BLaER1 treated with 17β-estradiol and CSF1 and Interleukin-3, amounts not matched to agents 10 nM and 100 nM (cell line): ENCODE results near the gene FARP1.

Experiments
- H3K27ac ChIP-seq, 11 experiments: shearing (Covaris generic); formaldehyde crosslinking; 2 replicates each; pipeline ENCODE4 v1.8.1; 2022
- H3K27me3 ChIP-seq, 11 experiments: shearing (Covaris generic); formaldehyde crosslinking; 2 replicates each; pipeline ENCODE4 v1.8.1; 2022
- H3K36me3 ChIP-seq, 11 experiments: shearing (Covaris generic); formaldehyde crosslinking; 2 replicates each; pipeline ENCODE4 v1.8.1; 2022
- H3K4me1 ChIP-seq, 10 experiments: shearing (Covaris generic); formaldehyde crosslinking; 2 replicates each; pipeline ENCODE4 v1.8.1; 2022
- H3K4me2 ChIP-seq, 11 experiments: shearing (Covaris generic); formaldehyde crosslinking; 2 replicates each; pipeline ENCODE4 v1.8.1; 2022
- H3K4me3 ChIP-seq, 10 experiments: shearing (Covaris generic); formaldehyde crosslinking; 2 replicates each; pipeline ENCODE4 v1.8.1; 2022
- H3K9ac ChIP-seq, 11 experiments: shearing (Covaris generic); formaldehyde crosslinking; 2 replicates each; pipeline ENCODE4 v1.8.1; 2022
- H3K9me3 ChIP-seq, 11 experiments: shearing (Covaris generic); formaldehyde crosslinking; replicated peaks in 1 of 11; 2 replicates each; pipeline ENCODE4 v1.8.1; 2022
- H4K20me1 ChIP-seq, 11 experiments: shearing (Covaris generic); formaldehyde crosslinking; 2 replicates each; pipeline ENCODE4 v1.8.1; 2022
- Cebpa-rat ChIP-seq, 11 experiments: shearing (Covaris generic); IDR thresholded peaks; 2 replicates each; pipeline ENCODE4 v1.8.1; 2022

Gene FARP1

GRCh38 chr13:98478189-98479129, 335.6 kb downstream of the FARP1 start:
- no peak overlapping the region for H3K9ac ChIP-seq
- H3K4me3 ChIP-seq = no peak overlapping the region
- H3K27me3 ChIP-seq = no peaks in the 10 kb centered on the region
- peaks cover 44 to 86% (median 66%) of the 10 kb centered on the region in 10 experiments for H3K4me1 ChIP-seq
- TF ChIP-seq Cebpa-rat (IDR thresholded peaks at IDR 0.05) = no peak
- peaks cover 82 to 100% (median 98%) of the 10 kb centered on the region in 11 experiments for H4K20me1 ChIP-seq
- peaks cover 3 to 16% (median 13%) of the 10 kb centered on the region in 11 experiments; a peak in 19 of 22 replicates for H3K9me3 ChIP-seq
- peak overlapping the region in 1 of 11 experiments; percentile 19; a peak in 1 of 22 replicates for H3K27ac ChIP-seq
- H3K36me3 ChIP-seq = peaks cover 35 to 63% (median 50%) of the 10 kb centered on the region in 11 experiments
- H3K4me2 ChIP-seq = peak overlapping the region; percentile 73 to 96 (median 90)

GRCh38 chr13:98479496-98480003, 336.7 kb downstream of the FARP1 start:
- Histone ChIP-seq H3K27ac (no peak overlapping the region), H3K9me3 (peaks cover 0 to 6% (median 4%) of the 10 kb centered on the region in 11 experiments; a peak in 7 of 22 replicates), H3K4me3 (no peak overlapping the region), H3K36me3 (peaks cover 24 to 52% (median 39%) of the 10 kb centered on the region in 11 experiments), H4K20me1 (peaks cover 93 to 100% (median 100%) of the 10 kb centered on the region in 11 experiments), H3K9ac (no peak overlapping the region), H3K4me2 (peak overlapping the region in 5 of 11 experiments; percentile 3 to 96 (median 87); a peak in 8 of 22 replicates), H3K27me3 (no peaks in the 10 kb centered on the region), H3K4me1 (peaks cover 55 to 97% (median 77%) of the 10 kb centered on the region in 10 experiments)
- TF ChIP-seq Cebpa-rat (IDR thresholded peaks at IDR 0.05) = no peak

GRCh38 chr13:98480915-98481877, 338.3 kb downstream of the FARP1 start:
- no peak for TF ChIP-seq Cebpa-rat (IDR thresholded peaks at IDR 0.05)
- Histone ChIP-seq H4K20me1 (peaks cover 98 to 100% (median 100%) of the 10 kb centered on the region in 11 experiments), H3K9ac (no peak overlapping the region), H3K27me3 (no peaks in the 10 kb centered on the region), H3K4me1 (peaks cover 64 to 98% (median 87%) of the 10 kb centered on the region in 10 experiments), H3K9me3 (no peaks in the 10 kb centered on the region), H3K36me3 (peaks cover 13 to 42% (median 27%) of the 10 kb centered on the region in 11 experiments; a peak in 21 of 22 replicates), H3K4me3 (no peak overlapping the region), H3K27ac (no peak overlapping the region), H3K4me2 (peak overlapping the region in 4 of 11 experiments; percentile 1 to 35 (median 4); a peak in 2 of 22 replicates)

GRCh38 chr13:98482476-98483444, 339.9 kb downstream of the FARP1 start:
- Histone ChIP-seq H4K20me1 (peaks cover 98 to 100% (median 100%) of the 10 kb centered on the region in 11 experiments), H3K4me3 (no peak overlapping the region), H3K36me3 (peaks cover 13 to 44% (median 27%) of the 10 kb centered on the region in 11 experiments; a peak in 21 of 22 replicates), H3K4me1 (peaks cover 53 to 97% (median 83%) of the 10 kb centered on the region in 10 experiments), H3K27me3 (no peaks in the 10 kb centered on the region), H3K27ac (0 out of 22 replicates have a peak overlapping the region, but pooled peaks of 2 of the 11 experiments have one; percentile 18 to 19), H3K4me2 (peak overlapping the region; percentile 49 to 91 (median 73)), H3K9ac (peak overlapping the region in 6 of 11 experiments; percentile 3 to 51 (median 20); a peak in 4 of 22 replicates), H3K9me3 (no peaks in the 10 kb centered on the region)
- no peak for TF ChIP-seq Cebpa-rat (IDR thresholded peaks at IDR 0.05)

- TF ChIP-seq Cebpa-rat (IDR thresholded peaks at IDR 0.05) = no peak
- Histone ChIP-seq H3K9me3 (no peaks in the 10 kb centered on the region), H4K20me1 (peaks cover 98 to 100% (median 100%) of the 10 kb centered on the region in 11 experiments), H3K36me3 (peaks cover 13 to 43% (median 24%) of the 10 kb centered on the region in 11 experiments; a peak in 21 of 22 replicates), H3K27me3 (no peaks in the 10 kb centered on the region), H3K4me1 (peaks cover 53 to 97% (median 82%) of the 10 kb centered on the region in 10 experiments), H3K4me3 (peak overlapping the region in 1 of 10 experiments; percentile 20; a peak in 1 of 20 replicates), H3K27ac (peak overlapping the region in 6 of 11 experiments; percentile 39 to 71 (median 54); a peak in 7 of 22 replicates), H3K4me2 (peak overlapping the region; percentile 49 to 91 (median 73)), H3K9ac (peak overlapping the region in 2 of 11 experiments; percentile 17 to 44; a peak in 2 of 22 replicates)
Observed at GRCh38 chr13:98483601-98484288, 340.9 kb downstream of the FARP1 start.

- peak in 2 of 11 experiments; percentile 48 to 61; a peak in 3 of 22 replicates for TF ChIP-seq Cebpa-rat (IDR thresholded peaks at IDR 0.05)
- Histone ChIP-seq H3K36me3 (peaks cover 13 to 46% (median 29%) of the 10 kb centered on the region in 11 experiments; a peak in 21 of 22 replicates), H4K20me1 (peaks cover 98 to 100% (median 100%) of the 10 kb centered on the region in 11 experiments), H3K4me1 (peaks cover 58 to 96% (median 82%) of the 10 kb centered on the region in 10 experiments), H3K4me3 (peak overlapping the region in 1 of 10 experiments; percentile 20; a peak in 1 of 20 replicates), H3K9ac (peak overlapping the region in 5 of 11 experiments; percentile 20 to 49 (median 40); a peak in 8 of 22 replicates), H3K4me2 (peak overlapping the region; percentile 22 to 91 (median 69); a peak in 20 of 22 replicates), H3K27me3 (no peaks in the 10 kb centered on the region), H3K27ac (peak overlapping the region in 8 of 11 experiments; percentile 2 to 71 (median 52); a peak in 11 of 22 replicates), H3K9me3 (no peaks in the 10 kb centered on the region)
Observed at GRCh38 chr13:98484289-98485219, 341.7 kb downstream of the FARP1 start.
